Left lung (tissue), 10 donors: ENCODE data around the gene DLGAP1. TPM values are rescaled to one million over a fixed set of nuclear protein-coding genes. Genes with fewer than 3 reads are reported as not detected.

Experiments
- ATAC-seq: fragments of 200-7000 bp; cut with Tn5 transposase; one replicate; pipeline ENCODE4 v1.9.1; 2020; ENCODE audit warnings: moderate library complexity
- DNase-seq, 4 donors: peaks; one replicate each; pipeline ENCODE4 v3.0.0-alpha.2; 2013 to 2020
- H3K27ac ChIP-seq, 2 donors: fragments of 200-600 bp; sonication (generic) in 1 of 2; one replicate each; pipeline versions ENCODE4 v1.5.0 to v1.8.0; 2020 to 2021
- H3K27me3 ChIP-seq, 2 donors: fragments of 200-600 bp; sonication (generic) in 1 of 2; one replicate each; pipeline versions ENCODE4 v1.5.0 to v1.8.0; 2020 to 2021
- H3K36me3 ChIP-seq, 2 donors: fragments of 200-600 bp; sonication (generic) in 1 of 2; one replicate each; pipeline versions ENCODE4 v1.5.0 to v1.8.0; 2020 to 2021
- H3K4me1 ChIP-seq, 2 donors: fragments of 200-600 bp; one replicate each; pipeline ENCODE4 v1.8.0; 2021
- H3K4me3 ChIP-seq, 2 donors: fragments of 200-600 bp; sonication (generic) in 1 of 2; one replicate each; pipeline versions ENCODE4 v1.5.0 to v1.8.0; 2020 to 2021; ENCODE audit warnings: mild to moderate bottlenecking in 1 of 2
- H3K9me3 ChIP-seq, 2 donors: fragments of 200-600 bp; sonication (generic) in 1 of 2; one replicate each; pipeline versions ENCODE4 v1.5.0 to v1.8.0; 2020 to 2021
- CTCF ChIP-seq, 2 donors: fragments of 200-600 bp; sonication (generic) in 1 of 2; IDR thresholded peaks; one replicate each; pipeline versions ENCODE4 v1.5.0 to v1.8.0; 2021; ENCODE audit warnings: antibody characterized with exemption in 2 of 2
- intact Hi-C, 2 donors: fragments of 100-400 bp; cut with DNase I; formaldehyde crosslinking; loops; one replicate each; pipeline versions ENCODE4 v1.11.2 to v1.14.2; 2022
- polyA plus RNA-seq, 6 donors: library from polyadenylated mRNA; unstranded; fragments of 120-200 nt; gene quantifications; one replicate each; pipeline ENCODE4 v1.2.1, GENCODE V29; 2013; ENCODE audit not compliant: insufficient read length in 6 of 6
- total RNA-seq, 2 donors: library from RNA; stranded (reverse); fragmentation: NEBNext Ultra II Directional; extraction: Animal tissue kit (Norgen Biotek cat#: 25700); gene quantifications; one replicate each; pipeline ENCODE4 v1.2.1, GENCODE V29; 2021
- donor health status: DM: no; HTN: yes; CAD: no.
- donor health status: DM: no; HTN: no; CAD: no.

Gene DLGAP1
- total and polyA plus RNA-seq, 8 donors, result 1.6 to 4.0 (median 2.1) TPM

GRCh38 chr18:3878401-3878800, 576.7 kb downstream of the DLGAP1 start:
- ATAC-seq, result no peak
- Histone ChIP-seq H3K4me3 (no peak overlapping the region), H3K36me3 (no peaks in the 10 kb centered on the region), H3K4me1 (peaks cover 0 to 35% of the 10 kb centered on the region in 2 donors), H3K27ac (no peak overlapping the region), H3K27me3 (no peaks in the 10 kb centered on the region), H3K9me3 (no peaks in the 10 kb centered on the region)
- intact Hi-C loops, result loop anchor here in 1 of 2 donors (10.0 kb wide), 2 partner anchors 104 to 174 kb away; no protein-coding TSS in a partner anchor
- no peak for TF ChIP-seq CTCF (IDR thresholded peaks at IDR 0.05)
- no peak for DNase-seq

GRCh38 chr18:3877678-3878077, 577.4 kb downstream of the DLGAP1 start:
- no peak for DNase-seq
- Histone ChIP-seq H3K4me3 (no peak overlapping the region), H3K27me3 (no peaks in the 10 kb centered on the region), H3K27ac (no peak overlapping the region), H3K36me3 (no peaks in the 10 kb centered on the region), H3K4me1 (peaks cover 0 to 35% of the 10 kb centered on the region in 2 donors), H3K9me3 (no peaks in the 10 kb centered on the region)
- ATAC-seq, result peak; percentile 57
- intact Hi-C loops, result loop anchor here in 1 of 2 donors (10.0 kb wide), 2 partner anchors 103 to 173 kb away; no protein-coding TSS in a partner anchor
- no peak for TF ChIP-seq CTCF (IDR thresholded peaks at IDR 0.05)

- H3K4me3 ChIP-seq, result no peak overlapping the region
- no peaks in the 10 kb centered on the region for H3K27me3 ChIP-seq
- intact Hi-C loops, result loop anchor here in 1 of 2 donors (10.0 kb wide), 2 partner anchors 101 to 171 kb away; no protein-coding TSS in a partner anchor
- peaks cover 0 to 35% of the 10 kb centered on the region in 2 donors for H3K4me1 ChIP-seq
- H3K9me3 ChIP-seq, result no peaks in the 10 kb centered on the region
- no peak for DNase-seq
- ATAC-seq, result peak; percentile 44
- no peaks in the 10 kb centered on the region for H3K36me3 ChIP-seq
- no peak for TF ChIP-seq CTCF (IDR thresholded peaks at IDR 0.05)
- H3K27ac ChIP-seq, result no peak overlapping the region
Observed at GRCh38 chr18:3875961-3876360, 579.1 kb downstream of the DLGAP1 start.

GRCh38 chr18:3875376-3875775, 579.7 kb downstream of the DLGAP1 start:
- Histone ChIP-seq H3K9me3 (no peaks in the 10 kb centered on the region), H3K27me3 (no peaks in the 10 kb centered on the region), H3K4me1 (peaks cover 0 to 35% of the 10 kb centered on the region in 2 donors), H3K27ac (no peak overlapping the region), H3K36me3 (no peaks in the 10 kb centered on the region), H3K4me3 (no peak overlapping the region)
- intact Hi-C loops, result loop anchor here in 1 of 2 donors (10.0 kb wide), 2 partner anchors 101 to 171 kb away; no protein-coding TSS in a partner anchor
- ATAC-seq, result no peak
- TF ChIP-seq CTCF (IDR thresholded peaks at IDR 0.05), result no peak
- no peak for DNase-seq

- no peaks in the 10 kb centered on the region for H3K36me3 ChIP-seq
- ATAC-seq (no peak), DNase-seq (no peak)
- TF ChIP-seq CTCF (IDR thresholded peaks at IDR 0.05), result no peak
- peaks cover 0 to 35% of the 10 kb centered on the region in 2 donors for H3K4me1 ChIP-seq
- no peak overlapping the region for H3K27ac ChIP-seq
- no peak overlapping the region for H3K4me3 ChIP-seq
- H3K27me3 ChIP-seq, result no peaks in the 10 kb centered on the region
- H3K9me3 ChIP-seq, result no peaks in the 10 kb centered on the region
- intact Hi-C loops, result loop anchor here in 1 of 2 donors (10.0 kb wide), 2 partner anchors 100 to 170 kb away; no protein-coding TSS in a partner anchor
Observed at GRCh38 chr18:3874581-3874980, 580.5 kb downstream of the DLGAP1 start.
